Erythroblast (primary cell): Measurements from ENCODE around the gene ITGB1BP1.

Experiments used
- GATA1 ChIP-seq: IDR thresholded peaks from 2 replicates; pipeline ENCODE4 v1.6.1; 2011; ENCODE audit warnings: low read depth, mild to moderate bottlenecking, control low read depth, low read length, moderate library complexity
- POLR2A ChIP-seq: IDR thresholded peaks from 2 replicates; pipeline ENCODE4 v1.6.1; 2011; ENCODE audit warnings: mild to moderate bottlenecking, low read length

GRCh38 chr2:9403924-9404323, 19.4 kb downstream of the ITGB1BP1 start:
- TF ChIP-seq POLR2A (no peak), GATA1 (no peak)
